Measurements from ENCODE around the gene PRKAG1. TPM values are rescaled to one million over a fixed set of nuclear protein-coding genes. Genes with fewer than 3 reads are reported as not detected.

PRKAG1 gene
- total RNA-seq, 2 experiments from 2014 or later: 22.8 to 45.9 TPM

DNA sequence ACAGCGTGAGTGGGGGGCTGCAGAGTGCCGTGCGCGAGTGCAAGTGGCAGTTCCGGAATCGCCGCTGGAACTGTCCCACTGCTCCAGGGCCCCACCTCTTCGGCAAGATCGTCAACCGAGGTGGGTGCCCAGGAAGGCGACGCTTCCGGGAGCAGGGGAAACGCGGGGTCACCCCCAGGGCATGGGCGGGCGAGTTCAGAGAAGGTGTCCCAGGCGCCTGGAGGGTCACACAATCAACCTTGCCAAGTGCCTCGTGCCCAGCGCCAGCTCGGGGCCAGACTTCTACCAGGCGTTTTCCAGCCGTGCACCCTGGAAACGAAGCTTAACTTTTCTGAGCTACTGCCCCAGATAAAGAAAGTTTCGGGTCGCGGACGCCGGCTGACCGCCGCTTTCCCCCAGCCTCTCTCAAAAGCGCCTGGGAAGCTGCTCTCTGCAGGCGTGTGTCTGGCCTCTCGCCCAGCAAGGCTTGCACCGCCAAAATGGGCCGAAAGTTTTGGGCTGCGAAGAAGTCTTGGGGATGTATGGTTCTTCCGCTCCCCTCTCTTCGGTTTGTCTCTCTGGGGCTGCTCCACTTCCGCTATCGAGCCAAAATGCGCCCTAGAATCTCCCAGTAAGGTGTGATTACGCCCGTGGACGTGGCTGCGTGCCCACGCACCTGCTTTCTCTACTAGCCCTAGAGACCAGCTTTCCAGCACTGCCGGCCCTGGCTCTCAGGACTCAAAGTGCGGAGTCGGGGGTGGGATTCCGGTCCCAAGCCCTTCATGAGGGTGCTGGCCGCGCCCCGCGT, 38.8 kb downstream of the PRKAG1 start:
- intact Hi-C loops (cut with micrococcal nuclease; ENCODE audit: unreplicated experiment): no loop called here
- CTCF ChIA-PET (ENCODE audit: unreplicated experiment): interaction anchor here (1.3 kb wide), 1 partner anchor 13 kb away, joined by 4 read pairs; no protein-coding TSS in a partner anchor
- Histone ChIP-seq H3K4me1 (ENCODE audit: insufficient read depth, low read length, poor library complexity, severe bottlenecking) (peaks cover 6% of the 10 kb centered on the region), H3K4me3 (ENCODE audit: low read depth, low read length, poor library complexity, severe bottlenecking) (no peak overlapping the region), H3K27ac (ENCODE audit: low read depth, low read length, poor library complexity, severe bottlenecking) (no peak overlapping the region), H3K4me2 (ENCODE audit: low read length) (no peak overlapping the region; the same call in 1 of the 2 replicates), H4K20me1 (ENCODE audit: insufficient read depth, low read length) (no peaks in the 10 kb centered on the region; the same call in 1 of the 2 replicates), H2AFZ (ENCODE audit: low read length) (no peak overlapping the region), H3K9me2 (ENCODE audit: insufficient read depth, low read length) (no peaks in the 10 kb centered on the region), H3K36me3 (ENCODE audit: insufficient read depth, low read length) (no peaks in the 10 kb centered on the region), H3K9me3 (ENCODE audit: low read length) (no peaks in the 10 kb centered on the region), H3K79me2 (ENCODE audit: insufficient read depth, low read depth, low read length) (no peaks in the 10 kb centered on the region)
- no peak for TF ChIP-seq EZH2phosphoT487 (IDR thresholded peaks at IDR 0.05; ENCODE audit: borderline replicate concordance, low read depth, low read length)
- BruUV-seq (replicated peaks): no TSS peak
- POLR2A ChIA-PET: no interaction called here
- no peak for DNase-seq (ENCODE audit: low spot score)

- Histone ChIP-seq H3K4me2 (ENCODE audit: low read length) (no peak overlapping the region), H3K4me3 (ENCODE audit: low read depth, low read length, poor library complexity, severe bottlenecking) (no peak overlapping the region), H3K79me2 (ENCODE audit: insufficient read depth, low read depth, low read length) (no peaks in the 10 kb centered on the region), H3K9me3 (ENCODE audit: low read length) (no peaks in the 10 kb centered on the region), H2AFZ (ENCODE audit: low read length) (no peak overlapping the region), H3K27ac (ENCODE audit: low read depth, low read length, poor library complexity, severe bottlenecking) (no peak overlapping the region), H4K20me1 (ENCODE audit: insufficient read depth, low read length) (no peaks in the 10 kb centered on the region; the same call in 1 of the 2 replicates), H3K9me2 (ENCODE audit: insufficient read depth, low read length) (no peaks in the 10 kb centered on the region), H3K4me1 (ENCODE audit: insufficient read depth, low read length, poor library complexity, severe bottlenecking) (peaks cover 6% of the 10 kb centered on the region), H3K36me3 (ENCODE audit: insufficient read depth, low read length) (no peaks in the 10 kb centered on the region)
- CTCF ChIA-PET (ENCODE audit: unreplicated experiment): interaction anchor here (1.3 kb wide), 1 partner anchor 13 kb away, joined by 4 read pairs; no protein-coding TSS in a partner anchor
- BruUV-seq (replicated peaks): no TSS peak
- POLR2A ChIA-PET: no interaction called here
- no peak for DNase-seq (ENCODE audit: low spot score)
- intact Hi-C loops (cut with micrococcal nuclease; ENCODE audit: unreplicated experiment): loop anchor here (1.0 kb wide), 1 partner anchor 55 kb away; no protein-coding TSS in a partner anchor
- no peak for TF ChIP-seq CTCF (conservative IDR thresholded peaks at IDR 0.05; ENCODE audit: low read length)
- no peak for TF ChIP-seq EZH2phosphoT487 (IDR thresholded peaks at IDR 0.05; ENCODE audit: borderline replicate concordance, low read depth, low read length)
These were observed 39.6 kb downstream of the PRKAG1 start for GRCh38 chr12:48978741-48979601.

DNA sequence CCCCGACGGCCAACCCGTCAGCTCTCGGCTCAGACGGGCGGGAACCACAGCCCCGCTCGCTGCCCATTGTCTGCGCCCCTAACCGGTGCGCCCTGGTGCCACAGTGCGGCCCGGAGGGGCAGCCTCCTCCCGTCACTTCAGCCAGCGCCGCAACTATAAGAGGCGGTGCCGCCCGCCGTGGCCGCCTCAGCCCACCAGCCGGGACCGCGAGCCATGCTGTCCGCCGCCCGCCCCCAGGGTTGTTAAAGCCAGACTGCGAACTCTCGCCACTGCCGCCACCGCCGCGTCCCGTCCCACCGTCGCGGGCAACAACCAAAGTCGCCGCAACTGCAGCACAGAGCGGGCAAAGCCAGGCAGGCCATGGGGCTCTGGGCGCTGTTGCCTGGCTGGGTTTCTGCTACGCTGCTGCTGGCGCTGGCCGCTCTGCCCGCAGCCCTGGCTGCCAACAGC, 40.3 kb downstream of the PRKAG1 start, which contains the start of gene WNT1:
TSS of gene WNT1 (plus strand) at position 32 of the 450 bp plus-strand sequence. CDS start at position 361, 329 bp downstream.
- H3K4me1 ChIP-seq (ENCODE audit: insufficient read depth, low read length, poor library complexity, severe bottlenecking): peaks cover 6% of the 10 kb centered on the region
- no peak for DNase-seq (ENCODE audit: low spot score)
- H3K27ac ChIP-seq (ENCODE audit: low read depth, low read length, poor library complexity, severe bottlenecking): no peak within 1 kb of the TSS
- no peaks in the 10 kb centered on the region for H3K9me3 ChIP-seq (ENCODE audit: low read length)
- no peaks in the 10 kb centered on the region for H3K9me2 ChIP-seq (ENCODE audit: insufficient read depth, low read length)
- ChIA-PET POLR2A (no interaction called here), CTCF (ENCODE audit: unreplicated experiment) (interaction anchor here (1.3 kb wide), 1 partner anchor 12 kb away, joined by 4 read pairs; no protein-coding TSS in a partner anchor)
- H4K20me1 ChIP-seq (ENCODE audit: insufficient read depth, low read length): no peaks in the 10 kb centered on the region; the same call in 1 of the 2 replicates
- H3K79me2 ChIP-seq (ENCODE audit: insufficient read depth, low read depth, low read length): no peaks in the 10 kb centered on the region
- intact Hi-C loops (cut with micrococcal nuclease; ENCODE audit: unreplicated experiment): loop anchor here (1.0 kb wide), 1 partner anchor 54 kb away; no protein-coding TSS in a partner anchor
- no TSS peak for BruUV-seq (replicated peaks)
- no peaks in the 10 kb centered on the region for H3K36me3 ChIP-seq (ENCODE audit: insufficient read depth, low read length)
- peak within 1 kb of the TSS; percentile 42; the same call in 1 of the 2 replicates for H3K4me2 ChIP-seq (ENCODE audit: low read length)
- H2AFZ ChIP-seq (ENCODE audit: low read length): peak within 1 kb of the TSS; percentile 31; the same call in 1 of the 2 replicates
- TF ChIP-seq CTCF (conservative IDR thresholded peaks at IDR 0.05; ENCODE audit: low read length) (peak; percentile 51), EZH2phosphoT487 (IDR thresholded peaks at IDR 0.05; ENCODE audit: borderline replicate concordance, low read depth, low read length) (no peak)
- H3K4me3 ChIP-seq (ENCODE audit: low read depth, low read length, poor library complexity, severe bottlenecking): no peak within 1 kb of the TSS

Measured in OCI-LY7 (cell line).